ENCODE data around the gene PIP5K1B.
A peak's percentile ranks its signal among the peaks of the same experiment; 100 is the strongest.

GRCh38 chr9:68999393-69000105, 294.5 kb downstream of the PIP5K1B start:
- peak; percentile 95 for TF ChIP-seq CTCF (conservative IDR thresholded peaks at IDR 0.05; ENCODE audit: low read length)
- no peak for TF ChIP-seq EZH2phosphoT487 (IDR thresholded peaks at IDR 0.05; ENCODE audit: borderline replicate concordance)

Data from Loucy (cell line).